Left ventricle myocardium inferior (tissue), 1 donor: ENCODE results near the gene B3GNT9. TPM values are rescaled to one million over a fixed set of nuclear protein-coding genes. Genes with fewer than 3 reads are reported as not detected.

Experiments used
- DNase-seq: peaks from one replicate; pipeline ENCODE4 v3.0.0-alpha.2; 2020
- H3K27ac ChIP-seq: fragments of 200-600 bp; replicated peaks from 2 replicates; pipeline ENCODE4 v1.8.0; 2021
- H3K27me3 ChIP-seq: fragments of 200-600 bp; 2 replicates; pipeline ENCODE4 v1.8.0; 2021; ENCODE audit warnings: low read depth
- H3K36me3 ChIP-seq: fragments of 200-600 bp; 2 replicates; pipeline ENCODE4 v1.8.0; 2021
- H3K4me1 ChIP-seq: fragments of 200-600 bp; 2 replicates; pipeline ENCODE4 v1.8.0; 2021
- H3K4me3 ChIP-seq: fragments of 200-600 bp; 2 replicates; pipeline ENCODE4 v1.8.0; 2021; ENCODE audit warnings: mild to moderate bottlenecking, moderate library complexity
- H3K9me3 ChIP-seq: fragments of 200-600 bp; replicated peaks from 2 replicates; pipeline ENCODE4 v1.8.0; 2021
- intact Hi-C: fragments of 100-400 bp; cut with micrococcal nuclease; formaldehyde crosslinking; loops from one replicate; pipeline ENCODE4 v1.11.0; 2022
- total RNA-seq: library from RNA; stranded (reverse); fragmentation: NEBNext Ultra II Directional; extraction: Animal tissue kit (Norgen Biotek cat#: 25700); gene quantifications from one replicate; pipeline ENCODE4 v1.2.1, GENCODE V29; 2021
- TF ChIP-seq, protein P1 (sequence below): fragments of 200-600 bp; IDR thresholded peaks from 2 replicates; pipeline ENCODE4 v1.8.0; 2021; ENCODE audit warnings: antibody characterized with exemption, mild to moderate bottlenecking, borderline replicate concordance
- donor health status: DM: no; HTN: yes; CAD: no; lungs with severe emphysema.

The B3GNT9 gene
- total RNA-seq, 1 donor from 2014 or later = 9.8 TPM

DNA sequence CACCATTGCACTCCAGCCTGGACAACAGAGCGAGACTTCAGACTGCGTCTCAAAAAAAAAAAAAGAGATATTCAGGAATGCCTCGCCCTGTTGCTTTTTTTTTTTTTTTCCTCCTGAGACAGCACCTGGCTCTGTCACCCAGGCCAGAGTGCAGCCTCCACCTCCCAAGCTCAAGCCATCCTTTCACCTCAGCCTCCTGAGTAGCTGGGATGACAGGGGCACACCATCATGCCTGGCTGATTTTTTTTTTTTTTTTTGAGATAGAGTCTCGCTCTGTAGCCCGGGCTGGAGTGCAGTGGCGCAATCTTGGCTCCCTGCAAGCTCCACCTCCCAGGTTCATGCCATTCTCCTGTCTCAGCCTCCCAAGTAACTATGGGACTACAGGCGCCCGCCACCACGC is 33.1 kb downstream of the B3GNT9 start:
- H3K4me1 ChIP-seq = peaks cover 1% of the 10 kb centered on the region
- no peak overlapping the region for H3K27ac ChIP-seq
- H3K4me3 ChIP-seq = no peak overlapping the region
- peaks cover 29% of the 10 kb centered on the region for H3K36me3 ChIP-seq
- DNase-seq = no peak
- TF ChIP-seq, protein P1, sequence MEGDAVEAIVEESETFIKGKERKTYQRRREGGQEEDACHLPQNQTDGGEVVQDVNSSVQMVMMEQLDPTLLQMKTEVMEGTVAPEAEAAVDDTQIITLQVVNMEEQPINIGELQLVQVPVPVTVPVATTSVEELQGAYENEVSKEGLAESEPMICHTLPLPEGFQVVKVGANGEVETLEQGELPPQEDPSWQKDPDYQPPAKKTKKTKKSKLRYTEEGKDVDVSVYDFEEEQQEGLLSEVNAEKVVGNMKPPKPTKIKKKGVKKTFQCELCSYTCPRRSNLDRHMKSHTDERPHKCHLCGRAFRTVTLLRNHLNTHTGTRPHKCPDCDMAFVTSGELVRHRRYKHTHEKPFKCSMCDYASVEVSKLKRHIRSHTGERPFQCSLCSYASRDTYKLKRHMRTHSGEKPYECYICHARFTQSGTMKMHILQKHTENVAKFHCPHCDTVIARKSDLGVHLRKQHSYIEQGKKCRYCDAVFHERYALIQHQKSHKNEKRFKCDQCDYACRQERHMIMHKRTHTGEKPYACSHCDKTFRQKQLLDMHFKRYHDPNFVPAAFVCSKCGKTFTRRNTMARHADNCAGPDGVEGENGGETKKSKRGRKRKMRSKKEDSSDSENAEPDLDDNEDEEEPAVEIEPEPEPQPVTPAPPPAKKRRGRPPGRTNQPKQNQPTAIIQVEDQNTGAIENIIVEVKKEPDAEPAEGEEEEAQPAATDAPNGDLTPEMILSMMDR = no peak
- H3K27me3 ChIP-seq = no peaks in the 10 kb centered on the region
- H3K9me3 ChIP-seq = no peaks in the 10 kb centered on the region
- intact Hi-C loops = no loop called here

DNA sequence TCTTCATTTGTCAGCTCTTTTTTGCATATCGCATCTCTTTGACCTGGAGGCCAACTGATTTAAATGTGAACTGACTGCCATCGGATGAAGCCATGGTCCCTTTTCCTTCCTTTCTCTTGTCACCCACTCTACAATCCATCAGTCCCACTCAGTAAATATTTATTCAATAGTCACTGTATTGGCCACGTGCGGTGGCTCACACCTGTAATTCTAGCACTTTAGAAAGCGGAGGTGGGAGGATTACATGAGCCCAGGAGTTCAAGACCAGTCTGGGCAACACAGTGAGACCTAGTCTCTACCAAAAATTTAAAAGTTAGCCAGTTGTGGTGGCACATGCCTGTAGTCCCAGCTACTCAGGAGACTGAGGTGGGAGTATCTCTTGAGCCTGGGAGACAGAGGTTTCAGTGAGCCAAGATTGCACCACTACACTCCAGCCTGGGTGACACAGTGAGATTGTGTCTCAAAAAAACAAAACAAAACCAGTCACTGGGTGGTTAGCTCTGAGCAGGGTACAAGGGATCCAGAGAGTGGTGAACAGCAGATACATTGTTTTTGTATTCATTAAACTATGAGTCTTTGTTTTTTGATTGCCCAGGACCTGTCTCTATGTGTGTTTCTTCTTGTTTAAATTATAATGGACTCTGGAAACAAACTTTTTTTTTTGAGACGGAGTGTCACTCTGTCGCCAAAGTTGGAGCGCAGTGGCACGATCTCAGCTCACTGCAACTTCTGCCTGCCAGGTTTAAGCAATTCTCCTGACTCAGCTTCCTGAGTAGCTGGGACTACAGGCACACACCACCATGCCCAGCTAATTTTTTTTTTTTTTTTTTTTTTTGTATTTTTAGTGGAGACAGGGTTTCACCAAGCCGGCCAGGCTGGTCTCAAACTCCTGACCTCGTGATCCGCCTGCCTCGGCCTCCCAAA is 34.1 kb downstream of the B3GNT9 start:
- Histone ChIP-seq H3K27me3 (no peaks in the 10 kb centered on the region), H3K9me3 (no peaks in the 10 kb centered on the region), H3K36me3 (peaks cover 18% of the 10 kb centered on the region), H3K4me3 (no peak overlapping the region), H3K27ac (no peak overlapping the region), H3K4me1 (peaks cover 12% of the 10 kb centered on the region)
- no peak for DNase-seq
- intact Hi-C loops = no loop called here
- TF ChIP-seq, protein P1 = no peak

DNA sequence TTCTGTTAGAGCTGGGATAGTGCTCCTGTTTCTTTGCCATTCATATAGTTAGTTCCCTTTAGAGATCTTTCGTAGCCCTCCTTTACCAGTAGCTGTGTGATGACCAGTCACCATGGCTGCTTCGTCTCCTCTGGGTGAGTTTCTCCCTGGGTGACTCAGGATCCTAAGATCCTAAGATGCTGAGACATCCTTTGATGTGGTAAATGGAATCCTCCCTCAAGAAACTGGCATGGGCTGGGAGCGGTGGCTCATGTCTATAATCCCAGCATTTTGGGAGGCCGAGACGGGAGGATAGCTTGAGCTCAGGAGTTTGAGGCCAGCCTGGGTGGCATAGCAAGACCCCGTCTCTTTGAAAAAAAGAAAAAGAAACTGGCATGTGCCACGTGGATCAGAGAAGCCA is 35.2 kb downstream of the B3GNT9 start:
- intact Hi-C loops = no loop called here
- Histone ChIP-seq H3K9me3 (no peaks in the 10 kb centered on the region), H3K27ac (no peak overlapping the region), H3K4me3 (no peak overlapping the region), H3K36me3 (peaks cover 8% of the 10 kb centered on the region), H3K4me1 (peaks cover 22% of the 10 kb centered on the region), H3K27me3 (no peaks in the 10 kb centered on the region)
- TF ChIP-seq, protein P1 = no peak
- DNase-seq = no peak

DNA sequence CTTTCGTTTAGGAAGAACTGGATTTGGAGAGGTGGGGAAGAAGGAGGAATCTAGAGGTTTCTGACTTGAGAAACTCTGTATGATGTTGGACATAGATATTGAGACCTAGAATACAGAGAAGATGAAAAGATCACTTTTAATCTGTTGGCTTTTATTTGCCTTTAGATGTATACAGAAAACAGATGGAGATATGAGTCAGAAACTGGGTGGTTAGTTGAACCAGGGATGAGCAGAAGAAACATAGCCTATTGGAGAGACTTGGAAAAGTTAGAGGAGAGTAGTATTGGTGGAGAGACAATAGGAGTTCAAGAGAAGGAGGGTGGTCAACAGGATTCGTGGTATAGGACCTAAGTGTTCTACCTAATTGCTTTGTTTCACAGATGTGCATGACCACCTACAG is 36.0 kb downstream of the B3GNT9 start:
- no peak for DNase-seq
- Histone ChIP-seq H3K4me1 (peaks cover 30% of the 10 kb centered on the region), H3K27me3 (no peaks in the 10 kb centered on the region), H3K27ac (no peak overlapping the region), H3K4me3 (no peak overlapping the region), H3K36me3 (no peaks in the 10 kb centered on the region), H3K9me3 (no peaks in the 10 kb centered on the region)
- intact Hi-C loops = no loop called here
- TF ChIP-seq, protein P1 = no peak

DNA sequence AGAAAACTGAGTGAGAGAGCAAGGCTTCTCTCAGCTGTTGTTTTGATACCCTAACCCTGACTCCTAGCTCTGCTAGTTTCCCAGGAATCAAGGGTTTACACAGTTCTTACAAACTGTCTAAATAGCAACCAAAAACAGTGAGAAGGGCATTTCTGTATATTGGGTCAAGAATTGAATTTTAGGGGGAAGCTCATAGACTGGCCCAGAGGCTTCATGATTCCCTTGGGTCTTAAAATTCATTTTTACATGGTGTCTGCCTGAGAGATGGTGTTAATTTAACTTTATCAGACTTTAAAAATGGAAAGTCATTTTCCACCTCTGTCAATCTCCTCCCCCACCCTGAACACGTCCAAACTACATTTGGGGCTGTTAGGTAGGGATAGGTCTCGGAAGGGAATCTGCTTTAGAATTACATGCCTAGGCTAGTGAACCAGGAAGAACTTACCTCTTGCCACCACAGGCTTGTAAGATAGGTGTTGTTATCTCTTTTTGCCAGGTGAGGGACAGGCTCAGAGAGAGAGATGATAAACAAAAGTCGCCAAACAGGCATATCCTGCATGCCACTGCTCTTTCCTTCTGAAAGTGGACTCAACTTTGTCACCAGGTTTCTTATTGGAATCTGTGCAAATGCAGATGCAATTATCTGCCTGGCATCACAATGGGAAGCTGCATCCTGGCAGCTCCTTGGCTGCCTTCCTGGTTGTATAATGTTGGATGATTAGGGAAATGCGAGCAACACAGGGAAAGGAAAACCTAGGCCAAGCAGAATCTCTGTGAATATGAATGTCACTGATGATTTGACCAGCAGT is 38.0 kb downstream of the B3GNT9 start:
- no peak for DNase-seq
- no peaks in the 10 kb centered on the region for H3K9me3 ChIP-seq
- TF ChIP-seq, protein P1 = no peak
- no peaks in the 10 kb centered on the region for H3K27me3 ChIP-seq
- intact Hi-C loops = no loop called here
- peaks cover 39% of the 10 kb centered on the region for H3K4me1 ChIP-seq
- H3K4me3 ChIP-seq = no peak overlapping the region
- H3K27ac ChIP-seq = no peak overlapping the region
- H3K36me3 ChIP-seq = no peaks in the 10 kb centered on the region
